Activated CD4-positive, alpha-beta T cell treated with anti-CD3 and anti-CD28 coated beads, Interleukin-2, amount 50 U/mL, for 16 hours (primary cell): ENCODE results near the gene SH2D5.
"Not testable (repeated sequence)": the region's sequence is repeated elsewhere in the genome, so short reads cannot be mapped to it uniquely, and the experiment has no call there.

Experiments used
- DNase-seq: peaks from one replicate; pipeline ENCODE4 v3.0.0-alpha.2; 2020

Gene SH2D5

DNA sequence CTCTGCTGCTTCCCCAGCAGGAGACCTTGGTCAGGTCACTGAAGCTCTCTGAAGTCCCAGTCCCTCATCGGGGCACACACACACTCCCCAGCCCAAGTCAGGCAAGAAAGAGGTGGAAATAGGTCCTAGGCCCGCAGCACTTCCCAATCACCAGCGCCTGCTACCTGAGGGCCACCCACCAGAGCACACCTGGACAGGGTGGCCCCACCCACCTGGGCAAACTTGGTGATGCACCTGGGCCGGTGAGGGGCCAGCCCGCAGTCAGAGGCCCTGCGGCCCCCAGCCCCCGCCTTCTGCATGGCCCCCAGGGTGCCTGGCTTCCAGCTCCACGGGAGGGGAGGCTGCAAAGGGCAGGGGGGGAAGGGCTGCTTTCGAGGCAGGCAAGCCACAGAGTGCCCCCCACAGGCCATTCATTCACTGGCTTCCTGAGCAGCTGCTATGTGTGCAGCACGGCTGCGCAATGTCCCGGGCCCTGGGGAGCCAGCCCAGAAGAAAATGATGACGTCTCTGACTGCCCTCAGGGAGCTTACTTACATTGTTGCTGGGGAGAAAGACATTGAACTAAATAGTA lies 4.7 kb downstream of the SH2D5 start:
- DNase-seq = no peak

DNA sequence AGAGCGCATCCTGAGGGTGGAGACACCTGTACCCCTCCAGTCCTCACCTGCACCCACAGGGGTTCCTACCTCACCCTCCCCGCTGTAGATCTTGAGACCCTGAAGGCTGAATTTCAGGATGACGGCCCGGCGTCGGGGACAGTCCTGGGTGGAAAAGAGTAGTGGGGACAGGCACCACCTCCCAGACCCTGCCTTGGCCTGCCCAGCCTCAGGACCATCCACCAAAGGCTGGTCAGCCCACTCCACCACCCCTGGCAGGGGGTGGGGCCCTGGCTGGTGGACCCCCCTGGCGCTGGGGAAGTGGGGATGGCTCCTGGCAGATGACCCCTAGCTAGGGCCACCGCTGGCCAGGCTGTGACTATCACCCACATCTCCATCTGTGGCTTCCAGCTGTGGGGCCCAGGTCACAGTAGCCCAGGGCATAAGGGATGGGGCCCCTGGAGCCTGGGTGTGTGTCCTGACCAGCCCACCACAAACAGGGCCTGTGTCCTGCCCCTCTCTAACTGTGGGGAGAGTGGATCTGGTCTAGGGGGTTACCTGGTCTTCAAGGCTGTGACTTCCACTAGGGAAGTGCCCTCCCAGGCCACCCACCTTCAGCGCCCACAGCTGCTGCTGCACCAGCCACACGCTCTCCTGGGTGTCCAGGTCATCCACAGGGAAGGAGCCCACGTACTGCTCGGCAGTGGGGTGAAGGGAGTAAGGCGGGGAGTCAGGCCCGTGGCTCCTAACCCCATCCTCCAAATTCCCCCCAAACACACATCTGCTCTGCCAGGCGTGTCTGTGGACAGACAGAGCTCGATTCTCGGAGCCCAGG lies 5.4 kb downstream of the SH2D5 start:
- no peak for DNase-seq

DNA sequence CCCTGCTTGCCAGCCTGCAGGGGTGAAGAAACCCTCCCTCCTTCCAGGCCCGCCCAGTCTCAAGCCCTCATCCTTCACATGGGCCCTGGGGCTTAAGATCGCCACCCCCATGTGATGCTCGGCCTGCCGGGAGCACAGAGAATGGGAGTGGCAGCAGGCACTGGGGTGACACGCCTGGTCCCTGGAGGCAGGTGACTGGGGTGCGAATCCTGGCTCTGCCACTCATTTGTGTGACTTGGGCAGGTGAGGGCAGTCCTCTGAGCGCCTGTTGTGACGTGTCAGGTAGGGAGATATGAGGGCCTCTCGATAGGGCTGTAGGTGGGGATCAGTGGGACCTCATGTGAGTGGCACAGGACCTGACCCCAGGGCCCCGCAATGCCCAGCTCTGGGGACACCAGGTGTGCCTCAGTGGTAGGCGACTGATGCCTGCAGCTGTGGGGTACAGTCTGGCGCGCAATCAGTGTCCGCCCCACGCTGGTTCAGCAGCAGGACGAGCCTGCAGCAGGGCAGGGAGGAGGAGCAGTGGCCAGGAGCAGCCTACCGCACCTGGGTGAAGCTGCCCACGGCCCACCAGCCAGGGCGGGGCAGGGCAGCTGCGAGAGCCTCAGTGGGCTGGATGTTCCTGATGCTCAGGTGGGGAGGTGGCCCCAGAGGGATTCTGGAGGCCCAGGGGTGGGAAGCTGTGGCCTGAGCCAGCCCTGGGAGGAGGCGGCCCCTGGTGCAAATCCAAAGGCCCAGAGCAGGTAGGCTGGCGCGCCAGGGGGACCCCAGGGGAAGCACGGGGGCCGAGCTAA lies 6.2 kb downstream of the SH2D5 start:
- no peak for DNase-seq

DNA sequence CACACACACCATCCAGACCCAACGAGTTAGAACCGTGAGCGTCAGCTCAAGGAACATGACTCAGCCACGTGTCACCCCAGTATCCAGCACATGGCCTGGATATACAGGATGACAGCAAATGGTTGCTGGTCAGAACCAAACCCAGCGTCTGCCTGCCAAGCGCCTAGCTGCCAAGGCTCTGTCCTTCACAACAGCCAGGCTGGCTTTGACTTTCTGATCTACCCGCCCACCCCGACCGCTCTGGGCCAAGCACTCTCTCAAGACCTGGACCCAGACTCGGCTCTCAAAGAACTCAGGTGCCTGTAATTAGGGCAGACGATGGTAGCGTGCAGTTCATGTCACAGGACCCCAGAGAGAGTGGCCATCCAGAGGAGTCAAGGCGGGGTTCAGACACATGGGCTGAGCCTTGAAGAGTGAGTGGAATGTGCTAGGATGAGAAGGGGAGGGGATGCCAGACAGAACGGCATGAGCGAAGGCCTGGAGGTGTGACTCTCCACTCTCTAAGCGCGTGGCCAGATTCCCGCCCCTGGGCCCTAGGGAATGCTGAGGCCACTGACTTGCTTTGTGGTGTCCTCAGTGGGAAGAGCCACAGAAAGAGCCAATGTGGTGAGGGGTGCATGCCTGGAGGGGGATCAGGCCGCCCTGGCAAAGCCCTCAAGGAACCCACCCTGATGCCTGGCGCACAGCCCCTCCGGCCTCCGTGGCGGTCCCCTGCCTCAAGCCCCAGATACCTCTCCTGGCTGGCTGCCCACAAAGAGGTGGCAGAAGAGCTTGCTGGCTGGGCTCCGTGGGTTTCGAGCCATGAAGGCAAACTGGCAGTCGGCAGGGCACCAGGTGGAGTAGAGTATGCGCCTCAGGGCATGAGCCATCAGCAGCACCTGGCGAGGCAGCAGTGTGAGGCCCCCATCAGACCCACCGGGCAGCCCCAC lies 7.0 kb downstream of the SH2D5 start:
- no peak for DNase-seq

DNA sequence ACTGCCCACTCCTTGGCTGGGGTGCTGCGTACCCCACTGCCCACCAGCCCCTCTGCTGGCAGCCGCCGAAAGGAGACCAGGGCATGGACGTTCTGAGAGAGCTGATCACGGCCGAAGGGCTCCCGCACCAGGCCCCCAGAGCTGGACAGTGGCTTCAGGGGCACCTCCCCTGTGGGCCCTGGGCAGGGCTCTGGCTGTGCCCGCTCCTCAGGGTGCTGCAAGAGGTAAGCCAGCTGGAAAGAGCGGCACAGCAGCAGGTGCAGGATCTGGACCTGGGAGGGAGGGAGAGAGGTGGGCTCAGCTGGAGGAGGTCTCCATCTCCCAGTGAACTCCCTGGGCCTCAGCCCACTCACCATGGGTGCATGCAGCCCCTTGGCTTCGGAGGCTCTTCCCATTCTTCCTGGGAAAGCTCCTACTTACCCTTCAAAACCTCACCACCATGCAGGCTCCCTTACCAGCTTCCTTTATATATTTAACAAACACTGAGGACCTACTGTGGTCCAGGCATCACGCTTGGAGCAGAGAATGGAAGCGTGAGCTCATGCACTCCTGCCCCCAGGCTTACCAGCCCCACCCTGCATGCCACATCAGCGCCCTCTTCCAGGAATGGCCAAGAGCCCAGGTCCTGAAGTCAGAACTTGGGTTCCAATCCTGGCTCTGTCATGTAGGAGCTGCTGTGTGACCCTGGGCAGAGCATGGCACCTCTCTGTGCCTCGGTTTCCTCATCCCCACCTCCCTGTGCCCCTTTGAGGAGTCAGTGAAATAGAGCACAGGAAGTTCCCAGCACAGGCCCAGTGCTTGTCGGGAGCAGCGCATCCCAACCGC lies 7.9 kb downstream of the SH2D5 start:
- DNase-seq = no peak

DNA sequence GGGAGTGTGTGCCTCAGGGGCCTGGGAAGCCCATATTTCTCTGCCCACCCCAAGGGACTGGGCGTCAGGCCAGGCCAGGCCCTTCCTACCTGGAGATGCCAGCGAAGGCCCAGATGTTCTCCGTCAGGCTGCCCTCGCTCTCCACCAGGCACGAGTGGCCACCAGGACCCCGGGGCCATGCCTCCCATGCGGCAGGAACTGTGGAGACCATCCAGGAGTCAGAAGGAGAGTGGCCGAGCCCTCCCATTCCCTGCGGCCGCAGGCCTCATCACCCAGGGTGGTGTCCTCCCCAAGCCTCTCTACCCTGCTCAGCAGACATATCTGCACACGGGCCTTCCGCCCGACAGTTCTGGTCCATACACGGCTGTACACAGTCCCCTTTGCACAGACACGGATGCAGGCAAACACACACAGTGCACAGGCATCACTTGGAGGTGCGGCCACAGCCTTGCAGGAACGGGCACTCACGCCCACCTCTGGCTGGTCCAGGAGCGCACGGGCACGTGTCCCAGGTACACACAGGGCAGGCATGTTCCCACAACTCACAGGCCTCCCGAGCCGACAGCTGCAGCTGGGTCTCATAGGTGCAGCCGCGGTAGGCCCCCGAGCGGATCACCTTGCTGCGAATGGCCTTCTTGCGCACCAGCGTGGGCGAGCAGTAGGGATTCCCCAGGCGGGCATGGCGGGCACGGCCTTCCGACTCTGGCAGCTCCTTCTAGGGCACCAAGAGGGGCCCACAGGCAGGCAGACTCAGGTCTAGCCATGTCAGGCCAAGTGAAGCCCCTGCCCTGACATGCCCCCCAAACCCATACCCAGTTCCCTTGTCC lies 8.8 kb downstream of the SH2D5 start:
- no peak for DNase-seq

DNA sequence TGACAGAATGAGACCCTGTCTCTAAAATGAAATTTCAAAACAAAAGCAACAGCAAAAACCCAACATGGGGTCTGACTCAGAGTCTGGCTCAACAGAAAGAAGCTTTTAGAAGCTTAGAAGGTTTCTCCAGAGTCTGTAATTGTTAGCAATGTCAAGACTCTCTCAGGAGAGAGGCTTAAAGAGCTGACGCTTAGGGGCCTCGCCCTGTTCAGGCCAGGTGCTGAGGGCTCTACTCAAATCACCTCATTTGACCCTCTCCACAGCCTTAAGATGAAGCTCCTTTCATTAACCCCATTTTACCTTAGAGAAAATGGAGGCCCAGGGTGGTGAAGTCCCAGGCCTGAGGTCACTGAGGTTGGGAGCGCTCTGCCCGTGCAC lies 9.4 kb downstream of the SH2D5 start:
- no peak for DNase-seq

DNA sequence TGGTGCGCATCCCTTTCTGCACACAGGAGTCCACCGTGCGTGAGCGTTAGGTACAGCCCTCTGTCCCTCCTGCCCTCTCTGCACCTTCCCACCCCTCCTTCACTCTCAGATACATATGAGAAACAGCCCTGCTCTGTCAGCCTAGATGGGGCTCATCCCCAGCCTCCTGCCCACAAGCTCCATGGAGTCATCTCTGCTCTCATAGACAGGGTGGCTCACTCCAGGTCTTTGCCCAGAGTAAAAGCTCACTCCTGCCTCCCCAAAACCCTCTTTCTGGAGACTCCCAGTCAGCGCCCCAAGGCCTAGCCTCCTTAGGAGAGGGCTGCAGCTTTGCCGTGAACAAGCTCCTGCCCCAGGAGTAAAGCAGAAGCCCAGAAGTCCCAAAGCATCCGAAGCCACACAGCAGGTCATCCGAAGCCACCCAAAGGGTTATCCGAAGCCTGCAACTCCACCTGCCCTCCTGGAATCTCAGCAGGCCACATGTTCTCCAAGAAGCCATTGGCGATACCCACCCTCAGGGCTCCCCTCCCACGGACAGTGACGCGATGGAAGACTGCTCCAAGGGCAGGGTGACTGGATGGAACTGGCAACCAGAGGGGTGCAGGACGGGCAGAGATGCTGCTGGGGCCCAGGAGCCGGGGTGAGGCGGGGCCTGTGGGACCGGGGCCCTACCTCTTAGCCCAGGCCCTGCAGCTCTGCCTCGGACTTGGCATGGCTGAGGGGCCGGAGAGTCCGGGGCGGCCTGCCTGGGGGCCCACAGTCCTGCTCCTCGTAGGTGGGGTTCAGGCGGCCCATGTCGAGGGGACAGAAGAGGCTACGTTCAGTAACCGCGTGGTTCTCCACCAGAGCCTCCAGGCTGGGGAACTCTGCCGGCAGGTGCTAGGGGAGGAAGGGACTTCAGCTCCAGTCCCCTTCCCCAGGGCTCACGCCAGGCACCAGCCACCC lies 11.1 kb downstream of the SH2D5 start:
- no peak for DNase-seq

DNA sequence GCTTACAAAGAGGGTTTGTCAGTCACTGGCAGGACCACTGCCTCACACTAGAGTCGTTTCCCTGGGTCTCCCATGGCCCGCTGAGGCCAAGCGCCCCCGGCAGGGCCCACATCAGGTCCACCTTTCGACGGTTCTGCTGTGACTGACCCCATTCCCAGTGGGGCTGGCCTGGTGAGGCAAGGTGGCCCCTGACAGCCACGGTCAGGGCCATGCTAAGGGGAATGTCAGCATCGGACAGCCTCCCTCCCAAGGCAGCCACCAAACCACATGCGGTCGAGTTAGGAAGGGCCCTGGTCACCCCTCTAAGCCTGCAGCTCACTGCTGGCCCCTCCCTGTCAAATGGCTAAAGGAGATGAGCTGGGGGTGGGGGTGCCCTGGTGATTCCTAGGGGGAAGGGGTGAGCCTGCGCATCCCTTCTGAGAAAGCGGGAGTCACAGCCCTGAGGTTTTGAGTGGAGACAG lies 11.8 kb downstream of the SH2D5 start:
- no peak for DNase-seq

DNA sequence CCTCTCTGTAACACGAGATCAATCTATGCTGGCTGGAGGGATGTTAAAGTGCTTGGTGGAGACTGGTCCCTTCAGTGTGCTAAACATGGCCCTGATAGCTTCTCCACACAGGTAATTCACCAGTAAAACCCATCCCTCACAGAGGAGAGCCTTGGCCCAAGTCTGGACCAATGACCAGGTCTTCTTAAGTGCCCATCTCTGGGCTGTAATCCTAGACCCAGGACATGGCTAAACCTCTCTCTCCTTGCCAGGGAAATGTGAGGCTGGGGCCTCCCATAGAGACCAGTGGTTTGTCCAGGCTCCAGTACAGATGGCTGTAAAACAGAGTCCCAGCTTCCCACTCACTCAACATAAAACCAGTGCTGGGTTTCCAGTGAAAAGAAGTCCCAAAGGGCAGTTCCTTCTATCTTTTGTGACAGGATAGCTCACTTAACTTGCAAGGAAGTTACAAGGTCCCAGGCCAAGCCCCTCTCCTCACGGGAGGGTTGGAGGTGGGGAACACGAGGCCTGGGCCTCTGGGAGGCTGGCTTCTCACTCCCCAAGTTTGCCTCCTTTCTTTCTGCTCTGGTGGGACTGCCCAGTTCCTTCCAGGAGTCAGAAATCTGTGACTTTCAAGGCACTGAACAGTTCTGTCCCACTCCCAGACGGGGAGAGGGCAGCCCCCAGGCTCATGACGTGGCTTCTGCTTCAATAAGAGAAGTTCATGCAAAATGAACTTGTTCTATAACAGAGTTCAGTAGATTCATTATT lies 12.5 kb downstream of the SH2D5 start:
- no peak for DNase-seq

DNA sequence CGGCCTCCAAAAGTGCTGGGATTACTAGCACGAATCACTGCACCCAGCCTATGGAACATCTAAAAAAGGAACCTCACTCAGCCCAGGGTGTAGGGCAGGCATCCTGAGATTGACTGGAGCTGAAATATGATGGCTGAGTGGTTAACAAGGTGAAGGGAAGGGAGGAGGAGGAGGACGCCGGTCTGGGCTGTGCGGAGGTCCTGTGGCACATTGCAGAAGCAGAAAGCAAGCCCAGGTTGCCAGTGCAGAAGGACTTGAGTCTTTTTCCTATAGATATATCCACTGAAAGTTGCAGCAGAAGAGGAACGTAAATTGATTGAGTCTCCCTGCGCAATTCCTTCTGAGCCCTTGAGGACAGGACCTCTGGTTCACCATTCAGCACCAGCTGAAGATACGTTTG lies 13.2 kb downstream of the SH2D5 start:
- no peak for DNase-seq

DNA sequence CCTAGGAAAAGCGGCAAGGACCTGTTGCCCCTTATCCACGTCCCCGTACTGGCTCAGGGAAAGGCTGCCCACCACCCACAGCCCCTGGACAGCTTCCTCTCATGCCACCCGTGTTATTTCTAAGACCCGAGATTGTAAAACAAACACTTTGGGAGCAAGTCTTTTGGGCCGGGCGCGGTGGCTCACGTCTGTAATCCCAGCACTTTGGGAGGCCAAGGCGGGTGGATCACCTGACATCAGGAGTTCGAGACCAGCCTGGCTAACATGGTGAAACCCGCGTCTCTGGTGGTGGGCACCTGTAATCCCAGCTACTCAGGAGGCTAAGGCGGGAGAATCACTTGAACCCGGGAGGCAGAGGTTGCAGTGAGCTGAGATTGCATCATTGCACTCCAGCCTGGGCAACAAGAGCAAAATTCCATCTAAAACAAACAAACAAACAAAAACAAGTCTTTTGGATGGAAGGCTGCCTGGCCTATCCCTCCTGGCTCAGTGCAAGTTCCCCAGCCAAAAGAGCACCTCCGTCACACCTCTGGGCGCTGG lies 14.1 kb downstream of the SH2D5 start:
- not testable (repeated sequence) for DNase-seq

DNA sequence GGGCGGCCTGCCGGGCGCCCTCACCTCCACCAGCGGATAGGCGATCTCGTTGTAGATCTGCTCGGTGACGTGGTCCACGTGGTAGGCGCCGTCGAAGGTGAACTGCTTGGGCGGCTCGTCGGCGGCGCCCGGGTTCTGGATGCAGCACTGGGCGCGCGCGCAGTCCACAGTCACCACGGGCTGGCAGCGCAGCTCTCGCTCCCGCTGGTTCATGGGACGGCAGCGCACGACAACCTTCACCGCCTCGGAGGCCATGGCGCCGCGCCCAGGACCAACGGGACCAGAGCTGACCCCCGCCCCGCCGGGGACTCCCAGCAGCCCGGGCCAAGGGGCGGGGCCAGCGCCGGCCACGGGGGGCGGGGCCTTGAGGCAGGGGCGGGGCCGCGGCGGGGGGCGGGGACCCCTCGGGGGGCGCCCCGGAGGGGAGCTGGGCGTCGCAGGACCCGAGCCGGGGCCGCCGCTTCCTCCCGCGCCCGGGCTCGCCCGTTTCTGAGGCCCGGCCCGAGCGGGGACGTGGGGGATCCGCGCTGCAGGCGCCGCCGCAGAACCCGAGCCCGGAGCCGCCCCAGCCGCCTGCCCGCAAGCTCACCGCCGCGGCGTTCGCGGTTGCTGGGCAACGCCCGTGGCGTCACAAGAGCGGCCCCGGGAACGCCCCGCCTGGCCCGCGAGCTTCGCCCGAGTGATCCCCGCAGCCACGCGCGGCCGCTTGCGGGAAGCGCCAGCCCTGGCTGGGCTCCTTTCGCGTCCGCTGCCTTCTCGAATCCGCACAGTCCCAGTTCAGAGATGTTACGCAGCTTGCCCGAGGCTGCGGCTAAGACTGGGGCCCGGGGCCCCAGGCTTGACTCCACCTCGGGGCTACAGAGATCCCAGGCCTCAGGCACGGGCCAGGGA lies 14.8 kb downstream of the SH2D5 start, which contains the start of gene KIF17:
TSS of gene KIF17 (minus strand) at position 556 of the 891 bp plus-strand sequence. CDS start at position 255, 301 bp downstream.
- peak; percentile 50 for DNase-seq

DNA sequence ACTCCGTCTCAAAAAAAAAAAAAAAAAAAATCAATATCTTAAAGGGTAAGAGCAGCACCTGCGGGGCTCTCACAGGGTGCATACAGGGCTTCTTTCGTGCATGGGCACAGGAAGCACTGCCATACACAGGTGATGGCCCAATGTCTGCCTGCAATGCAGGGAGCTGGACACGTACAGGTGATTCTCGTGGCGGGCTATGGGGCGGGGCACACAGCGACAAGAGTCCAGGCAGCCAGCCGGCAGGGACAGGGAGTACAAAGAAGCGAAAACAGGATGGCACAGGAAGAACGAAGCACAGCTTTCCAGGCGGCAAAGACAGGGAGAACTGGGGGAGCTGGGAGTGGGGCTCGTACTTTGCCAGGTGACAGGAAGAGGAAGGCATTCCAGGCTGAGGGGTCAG lies 16.3 kb downstream of the SH2D5 start:
- DNase-seq = no peak

DNA sequence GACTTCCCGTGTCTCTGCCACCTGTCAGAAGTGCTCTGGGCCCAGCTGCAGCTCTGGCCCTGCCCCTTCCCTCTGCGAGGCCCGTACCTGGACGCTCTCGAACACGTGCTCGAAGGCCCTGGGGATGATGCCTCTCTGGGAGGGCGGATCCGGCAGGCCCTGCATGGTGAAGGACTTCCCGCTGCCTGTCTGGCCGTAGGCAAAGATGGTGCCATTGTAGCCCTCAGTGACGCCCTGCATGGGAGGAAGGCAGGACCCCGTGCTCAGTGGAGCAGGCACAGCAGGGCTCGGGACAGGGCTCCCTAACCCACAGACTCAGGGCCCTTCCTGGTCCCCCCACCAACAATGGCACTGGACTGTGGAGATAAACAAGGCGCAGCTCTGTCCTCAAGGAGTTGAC lies 17.1 kb downstream of the SH2D5 start:
- no peak for DNase-seq

DNA sequence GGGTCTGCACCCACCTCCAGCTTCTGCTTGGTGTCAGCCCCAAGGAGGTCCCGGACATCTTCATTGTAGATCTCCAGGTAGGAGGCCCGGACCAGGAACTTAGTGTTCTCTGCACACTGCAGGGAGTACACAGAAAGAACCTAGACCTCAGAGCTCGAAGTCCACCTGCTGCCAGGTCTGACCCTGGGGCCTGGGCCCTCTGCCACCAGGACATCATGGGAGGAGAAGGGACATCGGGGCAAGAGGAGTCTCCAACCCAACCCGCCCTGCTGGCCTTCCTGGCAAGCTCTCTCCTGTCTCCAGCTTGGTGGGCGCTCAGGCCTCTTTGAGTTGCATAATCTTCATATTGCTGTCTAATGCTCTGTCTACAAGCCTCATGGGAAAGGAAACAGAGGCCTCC lies 19.1 kb downstream of the SH2D5 start:
- no peak for DNase-seq

DNA sequence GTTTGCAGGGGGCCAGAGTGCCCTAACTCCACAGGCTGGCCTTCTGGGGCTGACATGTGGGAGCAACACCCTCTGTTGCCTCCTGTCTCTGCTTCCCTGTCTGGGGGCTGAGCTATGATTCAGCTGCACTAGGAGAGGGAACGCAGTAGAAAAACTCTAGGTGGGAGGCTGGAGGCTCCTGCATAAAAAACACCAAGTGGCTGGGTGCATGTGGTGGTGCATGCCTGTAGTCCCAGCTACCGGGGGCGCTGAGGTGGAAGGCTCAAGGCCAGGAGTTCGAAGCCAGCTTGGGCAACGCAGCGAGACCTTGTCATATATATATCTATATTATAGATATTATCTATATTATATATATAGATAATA lies 20.3 kb downstream of the SH2D5 start:
- DNase-seq = no peak
